Stimulated activated effector memory CD8-positive, alpha-beta T cell treated with anti-CD3 and anti-CD28 coated beads, Interleukin-12 subunit alpha, Interleukin-12 subunit beta, amount 100 ng/mL, for 72 hours (primary cell): ENCODE measurements around the gene HP.

Source experiments
- ATAC-seq: fragments of 150-1000 bp; cut with Tn5 transposase; 2 replicates; pipeline ENCODE4 v1.10.0; 2021
- DNase-seq, 2 donors: peaks; one replicate each; pipeline ENCODE4 v3.0.0; 2021 to 2022; ENCODE audit warnings: low spot score in 2 of 2
- H3K27ac Mint-ChIP-seq: one replicate; pipeline ENCODE4 v1.8.0; 2022; ENCODE audit warnings: mild to moderate bottlenecking, mixed read lengths
- H3K36me3 Mint-ChIP-seq: one replicate; pipeline ENCODE4 v1.8.0; 2022; ENCODE audit warnings: mild to moderate bottlenecking, mixed read lengths
- H3K4me1 Mint-ChIP-seq: one replicate; pipeline ENCODE4 v1.8.0; 2022; ENCODE audit warnings: mixed read lengths
- H3K4me3 Mint-ChIP-seq: one replicate; pipeline ENCODE4 v1.8.0; 2022; ENCODE audit warnings: mild to moderate bottlenecking, mixed read lengths
- H3K9me3 Mint-ChIP-seq: one replicate; pipeline ENCODE4 v1.8.0; 2022; ENCODE audit warnings: mixed read lengths

HP gene

GRCh38 chr16:72093448-72094265, 39.4 kb downstream of the HP start, which contains the start of the genes DHX38 and TXNL4B:
Gene DHX38, plus strand, starts transcription at chr16:72093847. Its CDS starts 2,311 bp downstream, at chr16:72096158.
Gene TXNL4B, minus strand, starts transcription at chr16:72093620. Its CDS starts 2,871 bp downstream, at chr16:72090749.
- H3K4me1 Mint-ChIP-seq = peaks cover 61% of the 10 kb centered on the region
- ATAC-seq (peak; percentile 98), DNase-seq (peak; percentile 67 to 92)
- no peaks in the 10 kb centered on the region for H3K9me3 Mint-ChIP-seq
- peaks cover 69% of the 10 kb centered on the region for H3K36me3 Mint-ChIP-seq
- peak within 1 kb of the TSS; percentile 98 for H3K27ac Mint-ChIP-seq
- H3K4me3 Mint-ChIP-seq = peak within 1 kb of the TSS; percentile 98

DNA sequence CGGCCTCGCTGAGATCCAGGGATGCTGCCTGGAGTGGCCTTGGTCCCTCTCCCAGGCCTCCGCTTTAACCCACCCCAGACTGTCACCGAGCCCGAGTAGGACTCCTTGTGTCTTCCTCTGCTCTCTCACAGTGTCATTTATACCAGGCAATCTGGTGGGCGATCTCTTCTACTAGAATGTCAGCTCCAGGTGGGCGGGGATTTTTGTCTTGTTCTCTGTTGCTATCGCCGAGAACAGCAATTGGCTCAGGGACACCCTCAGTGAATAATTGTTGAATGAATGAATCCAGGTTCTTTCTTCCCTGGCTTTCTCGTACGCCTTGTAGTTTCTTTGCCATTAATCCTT, 39.9 kb downstream of the HP start:
- ATAC-seq = peak; percentile 22
- DNase-seq = no peak
- Mint-ChIP-seq H3K9me3 (no peaks in the 10 kb centered on the region), H3K4me3 (peak overlapping the region; percentile 98), H3K4me1 (peaks cover 60% of the 10 kb centered on the region), H3K27ac (peak overlapping the region; percentile 98), H3K36me3 (peaks cover 69% of the 10 kb centered on the region)

DNA sequence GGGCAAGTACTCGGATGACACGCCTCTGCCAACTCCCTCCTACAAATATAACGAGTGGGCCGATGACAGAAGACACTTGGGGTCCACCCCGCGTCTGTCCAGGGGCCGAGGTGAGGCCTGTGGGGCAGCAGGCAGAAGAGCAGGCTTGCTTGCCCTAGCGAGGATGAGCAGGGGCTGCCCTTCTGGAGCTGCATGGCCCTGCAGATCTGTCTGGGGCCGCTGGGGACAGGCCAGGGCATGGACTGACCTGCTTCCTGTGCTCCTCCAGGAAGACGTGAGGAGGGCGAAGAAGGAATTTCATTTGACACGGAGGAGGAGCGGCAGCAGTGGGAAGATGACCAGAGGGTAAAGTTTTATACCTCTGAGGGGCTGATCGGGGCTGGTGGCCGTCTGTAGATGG, 44.6 kb downstream of the HP start:
- DNase-seq (no peak), ATAC-seq (no peak)
- peaks cover 90% of the 10 kb centered on the region for H3K36me3 Mint-ChIP-seq
- H3K4me3 Mint-ChIP-seq = no peak overlapping the region
- no peaks in the 10 kb centered on the region for H3K9me3 Mint-ChIP-seq
- peaks cover 37% of the 10 kb centered on the region for H3K4me1 Mint-ChIP-seq
- no peak overlapping the region for H3K27ac Mint-ChIP-seq

DNA sequence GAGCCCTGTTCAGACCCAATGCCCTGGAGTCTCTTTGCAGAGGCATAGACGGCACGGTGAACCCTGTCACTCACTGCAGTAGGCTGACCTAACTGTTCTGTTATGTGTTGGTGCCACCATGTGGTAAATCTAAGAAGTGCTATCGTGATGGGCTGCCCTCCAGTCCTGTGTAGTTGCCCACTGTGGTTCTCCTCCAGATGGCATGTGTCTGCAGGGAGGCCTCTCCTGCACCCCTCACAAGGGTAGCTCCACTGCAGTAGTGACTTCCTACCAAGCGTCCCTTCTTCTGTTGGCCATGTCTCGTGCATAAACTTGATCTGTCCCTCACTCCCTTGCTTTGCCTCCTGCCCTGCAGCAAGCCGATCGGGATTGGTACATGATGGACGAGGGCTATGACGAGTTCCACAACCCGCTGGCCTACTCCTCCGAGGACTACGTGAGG, 45.1 kb downstream of the HP start:
- ATAC-seq (peak; percentile 77), DNase-seq (peak; percentile 17 to 64)
- Mint-ChIP-seq H3K4me1 (peaks cover 37% of the 10 kb centered on the region), H3K4me3 (no peak overlapping the region), H3K36me3 (peaks cover 90% of the 10 kb centered on the region), H3K9me3 (no peaks in the 10 kb centered on the region), H3K27ac (no peak overlapping the region)

GRCh38 chr16:72101195-72101594, 46.9 kb downstream of the HP start:
- Mint-ChIP-seq H3K4me1 (peaks cover 21% of the 10 kb centered on the region), H3K4me3 (no peak overlapping the region), H3K36me3 (peaks cover 100% of the 10 kb centered on the region), H3K9me3 (no peaks in the 10 kb centered on the region), H3K27ac (no peak overlapping the region)
- no peak for ATAC-seq
- no peak for DNase-seq

GRCh38 chr16:72104905-72105304, 50.6 kb downstream of the HP start:
- ATAC-seq (no peak), DNase-seq (no peak)
- Mint-ChIP-seq H3K4me3 (no peak overlapping the region), H3K4me1 (no peaks in the 10 kb centered on the region), H3K36me3 (peaks cover 100% of the 10 kb centered on the region), H3K27ac (peak overlapping the region; percentile 46), H3K9me3 (no peaks in the 10 kb centered on the region)

DNA sequence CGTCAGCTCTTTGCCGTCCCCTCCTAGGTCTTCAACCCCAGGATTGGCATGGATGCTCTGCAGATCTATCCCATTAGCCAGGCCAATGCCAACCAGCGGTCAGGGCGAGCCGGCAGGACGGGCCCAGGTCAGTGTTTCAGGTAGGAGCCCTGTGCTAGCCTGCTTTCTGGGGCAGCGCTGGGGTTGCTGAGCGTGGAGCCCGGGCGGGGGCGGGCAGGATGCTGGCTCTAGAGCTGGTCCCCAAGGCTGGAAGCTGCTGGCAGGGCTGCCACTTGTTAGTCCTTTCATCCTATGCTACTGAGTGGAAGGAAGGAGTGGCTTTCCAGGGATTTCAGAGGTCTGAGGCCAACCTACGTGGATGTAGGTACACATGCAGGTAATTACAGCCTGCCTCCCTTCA, 51.7 kb downstream of the HP start:
- Mint-ChIP-seq H3K27ac (peak overlapping the region; percentile 46), H3K36me3 (peaks cover 100% of the 10 kb centered on the region)
- no peak for DNase-seq

GRCh38 chr16:72107371-72107770, 53.1 kb downstream of the HP start:
- H3K27ac Mint-ChIP-seq = no peak overlapping the region
- H3K9me3 Mint-ChIP-seq = no peaks in the 10 kb centered on the region
- ATAC-seq (no peak), DNase-seq (no peak)
- no peaks in the 10 kb centered on the region for H3K4me1 Mint-ChIP-seq
- H3K36me3 Mint-ChIP-seq = peaks cover 100% of the 10 kb centered on the region
- H3K4me3 Mint-ChIP-seq = no peak overlapping the region

More for the DNA sequence above, 51.7 kb downstream of the HP start:
- ATAC-seq = no peak
- Mint-ChIP-seq H3K4me1 (no peaks in the 10 kb centered on the region), H3K4me3 (no peak overlapping the region), H3K9me3 (no peaks in the 10 kb centered on the region)

- no peak for DNase-seq
- no peak for ATAC-seq
- H3K27ac Mint-ChIP-seq = no peak overlapping the region
- no peaks in the 10 kb centered on the region for H3K9me3 Mint-ChIP-seq
- no peak overlapping the region for H3K4me3 Mint-ChIP-seq
- no peaks in the 10 kb centered on the region for H3K4me1 Mint-ChIP-seq
- peaks cover 100% of the 10 kb centered on the region for H3K36me3 Mint-ChIP-seq
Observed at GRCh38 chr16:72108353-72109102, 54.2 kb downstream of the HP start.

- H3K4me1 Mint-ChIP-seq = no peaks in the 10 kb centered on the region
- no peak overlapping the region for H3K4me3 Mint-ChIP-seq
- H3K9me3 Mint-ChIP-seq = no peaks in the 10 kb centered on the region
- ATAC-seq (no peak), DNase-seq (no peak)
- no peak overlapping the region for H3K27ac Mint-ChIP-seq
- H3K36me3 Mint-ChIP-seq = peaks cover 92% of the 10 kb centered on the region
Observed at GRCh38 chr16:72109300-72109699, 55.0 kb downstream of the HP start.

GRCh38 chr16:72109966-72110530, 55.7 kb downstream of the HP start:
- Mint-ChIP-seq H3K9me3 (no peaks in the 10 kb centered on the region), H3K4me3 (no peak overlapping the region), H3K4me1 (no peaks in the 10 kb centered on the region), H3K27ac (no peak overlapping the region), H3K36me3 (peaks cover 84% of the 10 kb centered on the region)
- DNase-seq (no peak), ATAC-seq (no peak)
